Esophagus (tissue), 2 donors: Measurements from ENCODE around the gene CCL21. TPM values are rescaled to one million over a fixed set of nuclear protein-coding genes. Genes with fewer than 3 reads are reported as not detected.

ENCODE experiments used
- H3K27ac ChIP-seq, 2 donors: one replicate each; pipeline ENCODE4 v1.5.1; 2013; ENCODE audit warnings: low read depth in 2 of 2, mild to moderate bottlenecking in 2 of 2, inconsistent platforms in 1 of 2, low read length in 1 of 2, moderate library complexity in 1 of 2
- H3K27me3 ChIP-seq, 2 donors: one replicate each; pipeline ENCODE4 v1.6.1; 2013; ENCODE audit warnings: low read length in 2 of 2, control low read depth in 1 of 2, mild to moderate bottlenecking in 1 of 2; ENCODE audit not compliant: insufficient read depth in 2 of 2, control insufficient read depth in 1 of 2
- H3K36me3 ChIP-seq, 2 donors: one replicate each; pipeline ENCODE4 v1.6.1; 2013; ENCODE audit warnings: low read length in 1 of 2; ENCODE audit not compliant: control insufficient read depth in 2 of 2, insufficient read depth in 2 of 2
- H3K4me1 ChIP-seq, 2 donors: one replicate each; pipeline ENCODE4 v1.6.1; 2013; ENCODE audit warnings: low read length in 1 of 2; ENCODE audit not compliant: control insufficient read depth in 2 of 2, insufficient read depth in 2 of 2
- H3K4me3 ChIP-seq, 2 donors: one replicate each; pipeline ENCODE4 v1.5.1; 2013; ENCODE audit warnings: low read length in 2 of 2, mild to moderate bottlenecking in 2 of 2, low read depth in 1 of 2, moderate library complexity in 1 of 2
- H3K9me3 ChIP-seq, 2 donors: one replicate each; pipeline ENCODE4 v1.6.1; 2013; ENCODE audit warnings: mild to moderate bottlenecking in 2 of 2, low read depth in 1 of 2, low read length in 1 of 2, moderate library complexity in 1 of 2; ENCODE audit not compliant: control insufficient read depth in 2 of 2, insufficient read depth in 1 of 2
- WGBS, 2 donors: extraction: QIAGEN DNeasy Blood & Tissue Kit; methylation state at CpG; one replicate each; pipeline ENCODE4 v1.1.7; 2013; 5-methylcytosine and 5-hydroxymethylcytosine counted together
- polyA plus RNA-seq, 2 donors: library from polyadenylated mRNA; stranded (reverse); fragments of 200-250 nt; gene quantifications; one replicate each; pipeline ENCODE4 v1.2.3, GENCODE V29; 2013
- donor health status: healthy with polysubstance abuse.
- donor health status: Bipolar disorder and iron deficiency.

Gene CCL21
- polyA plus RNA-seq, 2 donors: 13.2 to 50.9 TPM

- H3K4me3 ChIP-seq: no peak within 1 kb of the TSS
- no peaks in the 10 kb centered on the region for H3K9me3 ChIP-seq
- no peak within 1 kb of the TSS for H3K27ac ChIP-seq
- no peaks in the 10 kb centered on the region for H3K27me3 ChIP-seq
- peaks cover 0 to 5% of the 10 kb centered on the region in 2 donors for H3K4me1 ChIP-seq
- no peaks in the 10 kb centered on the region for H3K36me3 ChIP-seq
- WGBS, 2 donors: 34 to 41% methylated on average over 6 of the region's 6 CpGs
Observed at GRCh38 chr9:34690983-34691935, 18.7 kb downstream of the CCL21 start, which contains the start of gene CCL19. CCL19 (minus strand) TSS chr9:34691276; CDS start chr9:34691139, 137 bp downstream.

- H3K27me3 ChIP-seq: no peaks in the 10 kb centered on the region
- H3K36me3 ChIP-seq: no peaks in the 10 kb centered on the region
- WGBS, 2 donors: 70 to 87% methylated on average over 8 of the region's 8 CpGs
- no peaks in the 10 kb centered on the region for H3K9me3 ChIP-seq
- no peak overlapping the region for H3K4me3 ChIP-seq
- peaks cover 0 to 5% of the 10 kb centered on the region in 2 donors for H3K4me1 ChIP-seq
- no peak overlapping the region for H3K27ac ChIP-seq
Observed at GRCh38 chr9:34689512-34689911, 20.4 kb downstream of the CCL21 start.

- H3K27ac ChIP-seq: no peak overlapping the region
- peaks cover 0 to 5% of the 10 kb centered on the region in 2 donors for H3K4me1 ChIP-seq
- 59 to 61% methylated on average over 4 of the region's 4 CpGs for WGBS, 2 donors
- H3K36me3 ChIP-seq: no peaks in the 10 kb centered on the region
- no peaks in the 10 kb centered on the region for H3K9me3 ChIP-seq
- H3K4me3 ChIP-seq: no peak overlapping the region
- no peaks in the 10 kb centered on the region for H3K27me3 ChIP-seq
Observed at GRCh38 chr9:34689116-34689470, 20.8 kb downstream of the CCL21 start.

- no peaks in the 10 kb centered on the region for H3K9me3 ChIP-seq
- H3K4me3 ChIP-seq: no peak overlapping the region
- no peaks in the 10 kb centered on the region for H3K27me3 ChIP-seq
- 64 to 75% methylated on average over 5 of the region's 5 CpGs for WGBS, 2 donors
- peaks cover 0 to 5% of the 10 kb centered on the region in 2 donors for H3K4me1 ChIP-seq
- no peak overlapping the region for H3K27ac ChIP-seq
- no peaks in the 10 kb centered on the region for H3K36me3 ChIP-seq
Observed at GRCh38 chr9:34688329-34689115, 21.4 kb downstream of the CCL21 start.

GRCh38 chr9:34687276-34688030 lies 22.5 kb downstream of the CCL21 start:
- 79 to 86% methylated on average over 10 of the region's 10 CpGs for WGBS, 2 donors
- Histone ChIP-seq H3K9me3 (no peaks in the 10 kb centered on the region), H3K36me3 (no peaks in the 10 kb centered on the region), H3K4me3 (no peak overlapping the region), H3K27me3 (no peaks in the 10 kb centered on the region), H3K4me1 (peaks cover 0 to 5% of the 10 kb centered on the region in 2 donors), H3K27ac (no peak overlapping the region)

- WGBS, 2 donors: 55 to 74% methylated on average over 1 of the region's 1 CpG
- Histone ChIP-seq H3K9me3 (no peaks in the 10 kb centered on the region), H3K4me1 (peaks cover 0 to 5% of the 10 kb centered on the region in 2 donors), H3K36me3 (no peaks in the 10 kb centered on the region), H3K4me3 (no peak overlapping the region), H3K27ac (no peak overlapping the region), H3K27me3 (no peaks in the 10 kb centered on the region)
Observed at GRCh38 chr9:34686732-34687131, 23.2 kb downstream of the CCL21 start.

- H3K4me1 ChIP-seq: peaks cover 0 to 5% of the 10 kb centered on the region in 2 donors
- no peaks in the 10 kb centered on the region for H3K27me3 ChIP-seq
- no peaks in the 10 kb centered on the region for H3K9me3 ChIP-seq
- H3K4me3 ChIP-seq: no peak overlapping the region
- H3K36me3 ChIP-seq: no peaks in the 10 kb centered on the region
- H3K27ac ChIP-seq: no peak overlapping the region
- WGBS, 2 donors: 81 to 82% methylated on average over 5 of the region's 5 CpGs
Observed at GRCh38 chr9:34686231-34686630, 23.7 kb downstream of the CCL21 start.

GRCh38 chr9:34685591-34685990 lies 24.3 kb downstream of the CCL21 start:
- 70 to 84% methylated on average over 4 of the region's 4 CpGs for WGBS, 2 donors
- Histone ChIP-seq H3K27ac (no peak overlapping the region), H3K4me1 (peaks cover 0 to 5% of the 10 kb centered on the region in 2 donors)

GRCh38 chr9:34684816-34685215 lies 25.1 kb downstream of the CCL21 start:
- 91 to 96% methylated on average over 4 of the region's 4 CpGs for WGBS, 2 donors

More at GRCh38 chr9:34685591-34685990, 24.3 kb downstream of the CCL21 start:
- Histone ChIP-seq H3K9me3 (no peaks in the 10 kb centered on the region), H3K4me3 (no peak overlapping the region), H3K36me3 (no peaks in the 10 kb centered on the region), H3K27me3 (no peaks in the 10 kb centered on the region)

More at GRCh38 chr9:34684816-34685215, 25.1 kb downstream of the CCL21 start:
- H3K27ac ChIP-seq: no peak overlapping the region
- H3K9me3 ChIP-seq: no peaks in the 10 kb centered on the region
- H3K4me1 ChIP-seq: peaks cover 0 to 4% of the 10 kb centered on the region in 2 donors
- H3K36me3 ChIP-seq: no peaks in the 10 kb centered on the region
- no peaks in the 10 kb centered on the region for H3K27me3 ChIP-seq
- H3K4me3 ChIP-seq: no peak overlapping the region
